ENCODE results near the gene NPL.

DNA sequence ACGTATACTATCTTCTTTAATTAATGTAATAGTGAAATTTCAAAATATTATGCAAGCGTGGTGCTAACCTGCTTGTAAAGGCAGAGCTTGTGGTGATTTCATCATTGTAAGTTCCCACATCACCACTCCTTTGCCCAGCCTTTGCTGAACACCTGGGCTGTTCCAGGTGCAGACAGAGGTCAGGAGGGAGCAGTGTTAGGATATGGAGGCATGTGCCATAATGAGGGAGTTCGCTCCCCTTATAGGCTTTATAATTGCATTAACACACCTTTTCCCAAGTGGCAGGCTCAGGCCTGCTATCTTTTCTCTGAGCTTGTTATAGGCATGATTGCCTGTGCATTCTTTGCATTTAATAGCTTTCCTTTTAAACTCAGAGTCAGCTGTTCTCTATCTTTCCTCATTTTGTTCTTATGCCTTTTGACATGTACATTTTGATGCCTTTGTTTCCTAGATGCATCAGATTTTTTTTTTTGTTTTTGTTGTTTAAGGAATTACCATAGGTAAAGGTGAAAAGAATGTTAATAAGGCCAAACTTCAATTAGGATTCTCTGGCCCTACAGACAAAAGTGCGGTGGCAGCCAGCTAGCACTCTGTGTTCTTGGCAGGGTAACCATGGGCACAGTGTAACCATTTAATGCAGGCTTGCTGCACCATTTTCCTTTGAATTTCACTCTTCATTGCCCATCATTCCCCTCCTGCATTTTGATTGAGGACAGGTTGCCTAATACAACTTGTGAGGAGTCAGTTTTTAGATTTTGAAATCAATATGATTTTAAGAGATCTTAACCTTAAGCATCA lies 12.6 kb downstream of the NPL start:
- TF ChIP-seq POLR2A (IDR thresholded peaks at IDR 0.05), result no peak
- TF ChIP-seq, protein P1, sequence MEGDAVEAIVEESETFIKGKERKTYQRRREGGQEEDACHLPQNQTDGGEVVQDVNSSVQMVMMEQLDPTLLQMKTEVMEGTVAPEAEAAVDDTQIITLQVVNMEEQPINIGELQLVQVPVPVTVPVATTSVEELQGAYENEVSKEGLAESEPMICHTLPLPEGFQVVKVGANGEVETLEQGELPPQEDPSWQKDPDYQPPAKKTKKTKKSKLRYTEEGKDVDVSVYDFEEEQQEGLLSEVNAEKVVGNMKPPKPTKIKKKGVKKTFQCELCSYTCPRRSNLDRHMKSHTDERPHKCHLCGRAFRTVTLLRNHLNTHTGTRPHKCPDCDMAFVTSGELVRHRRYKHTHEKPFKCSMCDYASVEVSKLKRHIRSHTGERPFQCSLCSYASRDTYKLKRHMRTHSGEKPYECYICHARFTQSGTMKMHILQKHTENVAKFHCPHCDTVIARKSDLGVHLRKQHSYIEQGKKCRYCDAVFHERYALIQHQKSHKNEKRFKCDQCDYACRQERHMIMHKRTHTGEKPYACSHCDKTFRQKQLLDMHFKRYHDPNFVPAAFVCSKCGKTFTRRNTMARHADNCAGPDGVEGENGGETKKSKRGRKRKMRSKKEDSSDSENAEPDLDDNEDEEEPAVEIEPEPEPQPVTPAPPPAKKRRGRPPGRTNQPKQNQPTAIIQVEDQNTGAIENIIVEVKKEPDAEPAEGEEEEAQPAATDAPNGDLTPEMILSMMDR (IDR thresholded peaks at IDR 0.05), result no peak

All from esophagus squamous epithelium (tissue), 4 donors.